Measurements from ENCODE around the gene MARK2. TPM values are rescaled to one million over a fixed set of nuclear protein-coding genes. Genes with fewer than 3 reads are reported as not detected.
A peak's percentile ranks its signal among the peaks of the same experiment; 100 is the strongest.

The MARK2 gene
- total RNA-seq, 4 donors from 2014 or later: 66.3 to 78.7 (median 71.8) TPM

DNA sequence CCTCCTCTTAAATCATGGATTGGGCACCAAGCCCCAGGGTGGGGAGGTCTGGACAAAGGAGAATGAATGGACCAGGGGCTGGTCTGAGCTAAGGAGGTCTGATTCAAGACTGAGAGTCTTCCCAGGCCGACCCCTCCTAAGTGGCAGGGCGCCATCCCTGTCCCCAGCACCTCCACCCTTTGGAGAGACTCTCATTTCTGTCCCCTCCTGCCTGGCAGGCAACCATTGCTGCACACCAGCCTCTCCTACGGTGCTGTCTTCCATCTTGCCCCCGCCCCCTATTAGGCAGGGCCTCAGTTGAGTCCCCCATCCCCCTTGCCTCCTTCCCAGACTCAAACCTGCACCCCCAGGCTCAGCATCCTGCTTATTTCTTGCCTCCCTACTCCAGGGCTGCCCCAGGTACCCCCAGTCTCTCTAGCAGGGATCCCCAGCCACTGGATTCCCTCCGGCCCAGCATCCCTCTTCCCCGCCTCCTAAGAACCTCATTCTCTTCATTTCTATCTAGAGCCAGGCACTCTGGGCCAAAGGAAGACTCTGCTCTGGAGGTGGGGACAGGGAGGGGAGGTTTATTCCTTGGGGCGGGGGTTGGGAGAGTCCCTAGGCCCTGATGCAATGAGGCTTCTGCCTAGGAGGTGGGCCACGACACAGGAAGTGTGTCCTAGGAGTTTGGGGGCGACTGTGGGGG is 79.7 kb downstream of the MARK2 start:
- Histone ChIP-seq H3K4me1 (peaks cover 50% of the 10 kb centered on the region), H3K4me3 (peak overlapping the region; percentile 57)
- no peak for DNase-seq (ENCODE audit: low spot score in 2 of 2)

DNA sequence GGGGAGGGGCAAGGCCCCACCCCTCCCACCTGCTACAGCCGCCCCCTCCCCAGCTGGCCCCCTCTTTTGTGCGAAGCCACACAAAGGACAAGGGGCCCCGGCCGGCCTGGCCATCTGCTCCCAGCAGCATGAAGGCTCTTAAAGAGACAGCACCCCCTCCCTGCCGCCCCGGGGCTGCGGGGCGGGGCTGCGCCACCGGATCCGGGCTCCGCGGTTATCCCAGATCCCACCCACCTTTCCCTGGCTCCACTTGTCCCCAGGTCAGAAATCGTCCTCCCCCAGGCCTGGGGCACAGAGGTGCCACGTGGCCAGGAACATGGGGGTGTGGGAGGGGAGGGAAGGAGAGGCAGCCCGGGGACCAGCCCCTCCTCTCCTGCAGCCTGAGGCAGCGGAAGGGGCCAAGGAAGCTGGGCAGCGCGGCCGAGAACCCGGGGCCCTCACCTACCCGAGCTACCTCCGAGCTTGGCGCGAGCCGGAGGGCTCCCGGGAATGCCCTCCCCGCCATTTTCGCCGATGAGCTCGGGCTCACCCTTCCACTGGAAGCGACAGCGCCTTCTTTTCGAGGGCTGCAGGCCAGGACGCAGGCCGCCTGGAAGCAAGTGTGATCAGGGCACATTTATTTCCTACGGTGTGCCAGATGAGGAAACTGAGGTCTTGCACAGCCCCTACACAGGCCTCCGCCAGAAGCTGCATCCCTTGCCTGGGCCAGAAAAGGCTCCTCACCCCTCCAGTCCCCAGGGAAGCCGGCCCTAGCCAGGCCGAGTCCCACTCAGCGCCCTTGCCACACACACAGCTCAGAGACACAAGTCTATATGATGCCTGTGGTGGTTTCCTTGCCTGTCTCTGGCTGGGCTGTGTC is 80.6 kb downstream of the MARK2 start:
- H3K27ac ChIP-seq: peak overlapping the region; percentile 75
- TF ChIP-seq POLR2AphosphoS5 (IDR thresholded peaks at IDR 0.05) (no peak), CTCF (IDR thresholded peaks at IDR 0.05) (no peak)
- H3K4me1 ChIP-seq: peaks cover 50% of the 10 kb centered on the region
- no peaks in the 10 kb centered on the region for H3K9me3 ChIP-seq
- no peak for DNase-seq (ENCODE audit: low spot score in 2 of 2)
- peak overlapping the region; percentile 43 for H3K4me3 ChIP-seq
- no peaks in the 10 kb centered on the region for H3K27me3 ChIP-seq
- WGBS: 31% methylated on average over 7 of the region's 41 CpGs
- no peaks in the 10 kb centered on the region for H3K36me3 ChIP-seq

More for the DNA sequence above, 79.7 kb downstream of the MARK2 start:
- WGBS: 29% methylated on average over 9 of the region's 9 CpGs
- no peaks in the 10 kb centered on the region for H3K36me3 ChIP-seq
- peak overlapping the region; percentile 75 for H3K27ac ChIP-seq
- H3K27me3 ChIP-seq: no peaks in the 10 kb centered on the region
- H3K9me3 ChIP-seq: no peaks in the 10 kb centered on the region
- TF ChIP-seq CTCF (IDR thresholded peaks at IDR 0.05) (no peak), POLR2A (IDR thresholded peaks at IDR 0.05) (no peak), EP300 (IDR thresholded peaks at IDR 0.05) (no peak), POLR2AphosphoS5 (IDR thresholded peaks at IDR 0.05) (no peak)

DNA sequence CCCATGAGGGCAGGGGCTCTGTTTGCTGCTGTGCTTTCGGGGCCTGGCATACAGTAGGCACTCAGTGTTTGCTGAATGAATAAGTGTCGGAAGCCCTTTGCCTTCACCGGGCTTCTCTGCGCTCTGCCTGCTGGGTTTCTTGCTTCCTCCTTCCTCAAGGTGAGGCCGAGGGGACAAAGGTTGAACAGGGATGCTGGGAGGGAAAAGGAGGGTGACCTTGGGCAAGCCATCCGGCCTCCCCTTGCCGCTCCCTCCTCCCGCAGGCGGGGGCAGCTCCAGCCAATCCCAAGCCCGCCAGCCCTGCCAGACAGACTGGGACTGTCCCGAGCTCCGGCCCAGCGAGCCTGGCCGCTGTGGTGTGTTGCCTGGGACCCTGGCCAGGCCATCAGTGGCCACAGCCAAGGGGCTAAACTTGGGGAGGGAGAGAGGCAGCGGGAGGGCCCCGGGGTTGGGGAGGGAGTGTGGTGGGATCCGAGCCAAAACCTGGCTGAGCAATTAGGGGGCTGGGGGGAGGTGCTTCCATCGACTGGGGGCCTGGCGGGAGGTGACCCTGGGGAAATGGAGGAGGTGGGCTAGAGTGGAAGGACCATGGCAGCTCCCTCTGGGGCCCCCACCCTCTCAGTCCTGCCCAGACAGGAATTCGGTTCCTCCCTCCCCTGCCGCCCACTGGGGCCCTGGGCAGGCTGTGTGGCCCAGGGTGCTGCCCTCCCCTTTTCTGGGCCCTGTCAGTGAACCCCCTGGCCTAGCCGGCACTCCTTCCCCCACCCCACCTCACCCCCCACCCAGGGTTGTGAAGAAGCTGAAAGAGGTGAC is 81.4 kb downstream of the MARK2 start:
- no peak for DNase-seq (ENCODE audit: low spot score in 2 of 2)
- 63% methylated on average over 8 of the region's 22 CpGs for WGBS
- H3K4me3 ChIP-seq: no peak overlapping the region

GRCh38 chr11:63920939-63921417 is 82.1 kb downstream of the MARK2 start:
- no peak overlapping the region for H3K27ac ChIP-seq
- H3K9me3 ChIP-seq: no peaks in the 10 kb centered on the region
- peaks cover 43% of the 10 kb centered on the region for H3K4me1 ChIP-seq
- TF ChIP-seq POLR2AphosphoS5 (IDR thresholded peaks at IDR 0.05) (no peak), EP300 (IDR thresholded peaks at IDR 0.05) (no peak), CTCF (IDR thresholded peaks at IDR 0.05) (no peak), POLR2A (IDR thresholded peaks at IDR 0.05) (no peak)
- H3K4me3 ChIP-seq: no peak overlapping the region
- 67% methylated on average over 8 of the region's 14 CpGs for WGBS
- H3K36me3 ChIP-seq: no peaks in the 10 kb centered on the region
- no peak for DNase-seq (ENCODE audit: low spot score in 2 of 2)
- no peaks in the 10 kb centered on the region for H3K27me3 ChIP-seq

More for the DNA sequence above, 81.4 kb downstream of the MARK2 start:
- TF ChIP-seq POLR2AphosphoS5 (IDR thresholded peaks at IDR 0.05): no peak
- TF ChIP-seq EP300 (IDR thresholded peaks at IDR 0.05): no peak
- no peak for TF ChIP-seq POLR2A (IDR thresholded peaks at IDR 0.05)
- no peak for TF ChIP-seq CTCF (IDR thresholded peaks at IDR 0.05)
- H3K27me3 ChIP-seq: no peaks in the 10 kb centered on the region
- H3K27ac ChIP-seq: no peak overlapping the region
- no peaks in the 10 kb centered on the region for H3K9me3 ChIP-seq
- H3K36me3 ChIP-seq: no peaks in the 10 kb centered on the region
- peaks cover 49% of the 10 kb centered on the region for H3K4me1 ChIP-seq
